ENCODE measurements around the gene SNED1. TPM values are rescaled to one million over a fixed set of nuclear protein-coding genes. Genes with fewer than 3 reads are reported as not detected.

Gene SNED1
- total and polyA plus RNA-seq, 9 of the 15 experiments (the other 6 are each of a cell fraction or from before 2014, with no cell fraction given), result 0.03 to 0.07 (median 0.05) TPM; not detected in 5

- TF ChIP-seq MGA (IDR thresholded peaks at IDR 0.05) (no peak), SUPT5H (IDR thresholded peaks at IDR 0.05) (no peak)
These were observed 5.0 kb downstream of the SNED1 start (continued) for GRCh38 chr2:241003369-241003768.
